NCI-H226 (cell line): ENCODE measurements around the gene BABAM1.

Experiments
- DNase-seq: peaks from one replicate; pipeline ENCODE4 v3.0.0-alpha.2; 2015

The BABAM1 gene

DNA sequence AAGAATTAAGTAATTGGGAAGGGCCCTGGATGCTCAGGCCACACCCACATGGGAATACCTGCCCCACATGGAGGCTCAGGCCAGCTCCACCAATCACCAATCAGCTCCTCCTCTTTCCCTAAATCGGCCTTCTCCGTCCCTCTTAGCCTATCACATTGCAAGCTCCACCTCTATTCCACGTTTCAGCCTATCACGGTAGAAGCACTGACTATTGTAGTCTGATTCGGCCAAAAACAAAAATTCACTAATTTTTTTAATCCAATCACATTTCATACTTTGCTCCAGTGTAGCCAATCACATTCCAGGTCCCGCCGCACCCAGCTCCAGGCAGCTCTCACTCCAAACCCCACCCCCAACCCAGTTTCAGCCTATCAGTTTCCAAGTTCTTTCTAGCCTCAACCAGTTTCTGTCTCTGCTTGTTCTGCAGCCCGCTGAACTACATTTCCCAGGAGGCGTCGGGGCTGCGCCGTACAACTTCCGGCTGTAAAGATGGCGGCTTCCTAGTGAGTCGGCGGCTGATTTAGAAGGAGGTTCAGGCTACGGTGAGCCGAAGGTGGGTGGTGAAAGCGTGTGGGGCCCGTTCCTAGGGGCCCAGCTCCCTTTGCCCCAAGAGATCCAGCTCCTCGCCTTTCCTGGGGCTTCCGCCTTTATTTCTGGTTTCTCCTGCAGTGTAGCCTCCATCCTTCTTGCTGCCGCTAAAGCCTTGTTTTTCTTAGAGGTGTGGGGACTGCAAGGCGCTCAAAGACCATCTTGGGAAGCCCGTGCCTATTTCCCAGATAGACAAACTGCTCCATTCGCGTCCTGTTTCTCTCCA is at the start of gene BABAM1:
Gene BABAM1 (plus strand): TSS at position 469 of the 814 bp plus-strand sequence. CDS start 1,364 bp downstream, outside the sequence.
- peak; percentile 98 for DNase-seq

DNA sequence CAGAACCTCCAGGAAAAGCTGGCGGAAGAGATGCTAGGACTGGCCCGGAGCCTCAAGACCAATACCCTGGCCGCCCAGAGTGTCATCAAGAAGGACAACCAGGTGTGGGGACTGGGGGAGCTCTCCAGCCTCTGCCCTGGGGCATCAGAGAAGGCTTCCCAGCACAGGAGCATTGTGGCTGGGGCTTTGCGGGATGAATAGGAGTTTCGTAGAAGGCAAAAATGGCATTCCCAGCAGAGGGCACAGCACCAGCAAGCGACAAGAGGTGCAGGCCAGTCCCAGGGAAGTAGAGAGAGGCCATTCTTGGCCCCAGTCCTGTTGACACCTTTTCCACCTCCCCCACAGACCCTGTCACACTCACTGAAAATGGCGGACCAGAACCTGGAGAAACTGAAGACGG is 48.0 kb upstream of the BABAM1 start:
- no peak for DNase-seq

DNA sequence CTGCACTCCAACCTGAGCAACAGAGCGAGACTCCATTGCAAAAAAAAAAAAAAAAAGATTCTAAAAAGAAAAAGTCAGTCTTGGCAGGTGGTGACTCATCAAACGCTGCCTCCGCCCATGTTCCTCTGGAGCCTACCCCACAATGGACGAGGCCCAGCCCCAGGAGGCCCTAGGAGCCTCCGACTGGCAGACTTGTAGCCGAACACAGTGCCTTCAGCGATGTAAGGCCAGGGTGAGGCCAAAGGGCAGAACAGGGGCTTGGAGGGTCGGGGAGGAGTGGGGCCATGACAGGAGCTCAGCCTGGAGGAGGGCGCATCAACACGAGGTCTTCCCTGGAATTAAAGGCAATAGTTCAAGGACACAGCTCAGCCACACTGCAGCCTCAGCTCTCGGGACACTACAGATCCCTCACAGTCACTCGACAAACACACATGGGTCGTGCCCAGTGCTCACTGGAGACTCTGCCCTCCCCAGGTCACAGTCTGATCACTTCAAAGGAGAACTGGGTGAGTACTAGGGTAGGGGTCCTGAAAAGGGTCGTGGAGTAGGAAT is 47.0 kb upstream of the BABAM1 start:
- peak; percentile 68 for DNase-seq

DNA sequence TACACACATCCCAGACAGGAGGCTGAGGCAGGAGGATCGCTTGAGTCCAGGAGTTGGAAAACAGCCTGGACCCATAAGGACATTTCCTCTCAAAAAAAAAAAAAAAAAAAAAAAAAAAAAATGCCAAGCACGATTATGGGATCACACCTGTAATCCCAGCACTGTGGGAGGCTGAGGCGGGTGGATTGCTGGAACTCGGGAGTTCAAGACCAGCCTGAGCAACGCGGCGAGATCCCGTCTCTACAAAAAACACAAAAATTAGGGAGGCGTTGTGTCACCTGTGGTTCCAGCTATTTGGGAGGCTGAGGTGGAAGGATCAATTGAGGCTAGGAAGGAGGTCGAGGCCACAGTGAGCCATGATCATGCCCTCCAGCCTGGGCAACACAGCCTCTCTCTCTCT is 42.2 kb upstream of the BABAM1 start:
- DNase-seq: no peak

DNA sequence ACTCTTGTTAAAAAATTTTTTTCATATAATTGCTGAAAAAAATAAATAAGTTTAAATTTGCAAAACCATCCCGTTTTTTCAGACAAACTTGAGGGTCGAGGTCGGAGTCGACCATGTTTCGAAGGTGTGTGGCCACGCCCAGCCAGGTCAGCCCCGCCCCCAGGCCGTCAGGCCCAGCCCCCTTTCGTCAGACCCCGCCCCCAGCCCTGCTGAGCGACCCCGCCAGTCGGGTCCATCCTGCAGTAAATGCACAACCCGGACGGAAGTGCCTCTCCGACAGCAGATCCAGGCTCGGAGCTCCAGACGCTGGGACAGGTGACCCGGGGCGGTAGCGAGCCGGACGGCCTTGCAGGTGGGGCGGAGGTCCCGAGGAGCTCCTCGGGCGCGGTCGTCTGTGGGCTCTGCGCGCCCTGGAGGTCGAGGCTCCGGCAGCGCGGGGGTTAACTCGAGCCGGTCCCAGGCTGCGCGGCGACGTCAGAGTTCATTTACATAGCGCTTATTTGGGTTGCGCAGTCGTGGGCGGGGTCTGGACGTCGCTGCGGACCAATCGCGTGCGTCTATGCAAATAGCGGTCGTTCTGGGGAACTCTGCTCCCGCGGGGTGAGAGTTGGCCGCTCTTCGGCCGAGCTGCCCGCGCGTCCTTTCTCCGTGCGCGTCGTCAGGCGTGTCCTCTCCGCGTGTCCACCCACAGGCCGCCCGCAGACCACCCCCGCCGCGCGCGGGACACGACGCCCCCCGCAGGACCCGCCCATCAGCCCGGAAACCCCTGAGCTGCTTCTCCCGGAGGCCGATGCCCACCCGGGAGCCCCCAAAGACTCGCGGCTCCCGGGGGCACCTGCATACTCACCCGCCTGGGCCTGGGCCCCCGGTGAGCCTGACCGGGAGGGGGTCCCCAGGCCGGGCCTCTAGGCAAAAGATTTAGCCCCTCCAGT is 41.0 kb upstream of the BABAM1 start, which contains the start of gene OCEL1:
Gene OCEL1 (plus strand): TSS at position 225 of the 932 bp plus-strand sequence. CDS start 22 bp downstream, at position 247.
- peak; percentile 95 for DNase-seq

DNA sequence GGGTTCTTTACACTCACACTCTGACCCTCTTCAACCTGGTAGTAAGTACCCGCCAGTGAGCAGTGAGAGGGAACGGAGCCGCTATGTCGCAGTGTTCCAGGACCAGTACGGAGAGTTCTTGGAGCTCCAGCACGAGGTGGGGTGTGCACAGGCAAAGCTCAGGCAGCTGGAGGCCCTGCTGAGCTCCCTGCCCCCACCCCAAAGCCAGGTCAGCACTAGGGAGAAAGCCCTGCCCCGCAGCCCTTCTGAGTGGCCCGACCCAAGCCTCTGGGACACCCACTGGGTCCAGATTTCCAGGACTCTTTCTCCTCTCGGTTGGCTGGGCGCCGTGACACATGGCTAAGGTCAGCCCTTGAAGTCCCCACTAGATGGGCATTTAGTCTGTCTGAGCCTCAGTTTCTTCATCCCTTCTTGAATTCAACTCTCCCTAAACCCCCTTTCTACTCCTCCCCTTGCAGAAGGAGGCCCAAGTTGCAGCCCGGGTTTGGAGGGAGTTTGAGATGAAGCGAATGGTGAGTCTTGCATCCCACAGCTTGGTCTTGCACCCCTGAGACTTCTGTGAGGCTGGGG is 39.4 kb upstream of the BABAM1 start:
- DNase-seq: no peak

DNA sequence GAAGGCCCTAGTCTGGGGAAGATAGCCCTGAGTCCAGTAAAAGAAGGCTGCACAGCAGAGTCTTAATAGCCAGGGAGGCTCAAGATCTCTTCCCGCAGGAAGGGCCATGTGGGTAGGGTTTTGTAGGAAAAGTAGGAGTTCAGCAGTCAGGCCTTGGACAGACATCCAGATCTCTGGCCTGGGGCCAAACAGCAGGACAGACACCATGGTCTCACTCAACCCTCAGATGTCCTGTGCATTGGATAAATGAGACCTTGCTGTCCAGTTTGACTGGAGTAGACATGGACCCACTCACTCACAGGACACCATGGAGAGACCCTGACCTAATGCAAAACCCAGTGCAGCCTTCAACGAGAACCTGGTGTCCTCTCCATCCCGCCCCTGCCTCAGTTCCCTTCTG is 37.4 kb upstream of the BABAM1 start:
- DNase-seq: no peak

DNA sequence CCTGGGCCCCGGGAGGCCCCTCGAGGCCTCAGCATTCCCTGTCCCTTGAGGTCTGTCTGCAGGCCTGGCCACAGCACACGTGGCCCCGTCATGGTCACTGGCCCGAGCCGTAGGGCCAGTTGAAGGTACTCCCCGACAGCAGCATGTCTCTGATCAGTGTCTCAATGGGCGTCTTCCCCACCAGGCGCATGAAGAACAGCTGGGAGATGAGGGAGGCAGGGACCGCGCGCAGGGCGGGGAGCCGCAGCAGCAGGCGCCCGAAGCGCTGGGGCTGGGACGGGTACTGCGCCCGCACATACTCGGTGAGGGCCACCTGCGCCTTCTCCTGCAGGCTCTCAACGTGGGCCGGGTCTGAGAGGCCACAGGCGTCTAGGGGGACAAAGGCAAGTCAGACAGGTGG is 35.0 kb upstream of the BABAM1 start:
- no peak for DNase-seq

DNA sequence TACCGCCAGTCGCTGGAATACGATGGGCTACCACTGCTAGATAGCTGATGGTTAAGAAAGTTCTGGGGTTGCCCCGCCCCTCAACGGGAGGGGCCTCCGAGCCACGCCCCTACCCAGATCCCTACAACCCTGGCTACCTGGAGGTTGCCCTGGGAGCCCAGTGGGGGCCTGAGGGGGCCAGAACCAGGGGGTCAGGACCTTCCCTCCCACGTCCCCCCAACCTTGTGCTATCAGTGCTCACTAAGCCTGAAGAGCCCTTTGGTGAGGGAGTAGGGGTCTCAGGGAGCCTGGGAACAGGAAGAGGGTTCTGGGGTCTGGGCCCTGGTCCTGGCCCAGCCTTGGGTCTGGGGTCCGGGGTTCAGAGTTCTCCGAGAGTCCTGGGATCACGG is 32.3 kb upstream of the BABAM1 start:
- peak; percentile 54 for DNase-seq

DNA sequence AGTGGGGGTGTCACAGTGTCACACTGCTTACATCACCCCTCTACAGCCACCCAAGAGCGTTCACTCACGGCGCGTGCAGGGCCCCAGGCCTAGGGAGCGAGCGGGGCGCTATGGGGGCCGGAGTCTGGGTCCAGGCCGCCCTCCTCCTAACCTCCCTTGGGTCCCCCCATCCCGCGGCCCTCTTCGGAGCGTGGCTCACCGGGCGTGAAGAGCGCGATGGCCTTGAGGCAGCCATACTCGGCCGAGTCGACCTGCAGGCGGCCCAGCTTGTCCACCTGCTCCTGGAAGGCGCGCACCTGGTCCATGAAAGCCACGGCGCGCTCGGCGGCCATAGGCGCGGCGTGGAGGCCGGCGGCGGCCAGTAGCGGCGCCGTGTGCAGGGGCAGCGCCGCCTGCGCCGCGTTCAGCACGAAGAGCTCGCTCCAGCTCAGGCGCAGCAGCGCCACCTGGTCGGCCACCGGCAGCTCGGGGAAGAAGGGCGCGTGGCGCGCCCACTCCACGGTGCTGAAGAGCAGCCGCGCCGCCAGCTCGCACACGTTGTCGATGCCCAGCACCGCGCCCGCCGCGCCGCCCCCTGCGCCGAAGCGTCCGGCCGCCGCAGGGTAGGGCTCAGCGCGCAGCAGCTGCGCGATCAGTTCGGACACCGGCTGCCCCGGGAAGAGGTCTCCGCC is 31.8 kb upstream of the BABAM1 start:
- peak; percentile 81 for DNase-seq

DNA sequence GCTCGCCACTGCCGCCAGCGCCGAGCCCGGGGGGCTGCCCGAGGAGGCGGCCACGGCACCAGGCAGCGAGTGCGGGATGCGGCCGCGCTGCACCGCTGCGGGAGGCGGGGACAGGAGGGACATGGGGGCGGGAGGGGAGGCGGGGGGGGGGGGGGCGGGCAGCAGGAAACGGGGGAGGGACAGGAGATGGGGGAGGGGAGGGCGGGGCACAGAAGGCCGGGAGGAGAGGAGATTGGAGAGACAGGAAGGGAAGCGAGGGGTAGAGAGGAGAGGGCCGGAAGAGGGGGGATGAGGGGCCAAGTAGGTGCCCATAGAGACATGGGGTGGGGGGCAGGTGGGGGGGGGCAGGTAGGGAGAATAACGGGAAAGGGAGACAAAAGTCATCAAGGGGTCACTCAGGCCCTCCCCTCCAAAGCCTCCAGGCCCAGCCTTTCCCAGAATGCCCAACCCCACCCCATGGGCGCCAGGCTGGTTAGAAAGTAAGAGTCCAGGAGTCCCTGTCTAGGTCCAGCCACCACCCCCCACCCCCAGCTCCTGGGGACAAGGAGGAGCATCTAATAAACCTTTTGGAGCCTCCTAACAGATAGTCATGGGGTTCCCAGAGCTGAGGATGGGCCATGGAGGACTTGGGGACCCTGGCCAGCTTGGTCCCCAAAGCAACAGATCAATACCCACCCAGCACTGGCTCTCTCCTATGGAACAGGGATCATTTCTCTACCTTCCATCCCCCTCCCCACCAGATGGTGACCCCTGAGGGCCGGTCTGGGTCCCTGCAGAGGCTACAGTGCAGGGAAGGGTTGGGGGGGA is 31.1 kb upstream of the BABAM1 start:
- peak; percentile 41 for DNase-seq

DNA sequence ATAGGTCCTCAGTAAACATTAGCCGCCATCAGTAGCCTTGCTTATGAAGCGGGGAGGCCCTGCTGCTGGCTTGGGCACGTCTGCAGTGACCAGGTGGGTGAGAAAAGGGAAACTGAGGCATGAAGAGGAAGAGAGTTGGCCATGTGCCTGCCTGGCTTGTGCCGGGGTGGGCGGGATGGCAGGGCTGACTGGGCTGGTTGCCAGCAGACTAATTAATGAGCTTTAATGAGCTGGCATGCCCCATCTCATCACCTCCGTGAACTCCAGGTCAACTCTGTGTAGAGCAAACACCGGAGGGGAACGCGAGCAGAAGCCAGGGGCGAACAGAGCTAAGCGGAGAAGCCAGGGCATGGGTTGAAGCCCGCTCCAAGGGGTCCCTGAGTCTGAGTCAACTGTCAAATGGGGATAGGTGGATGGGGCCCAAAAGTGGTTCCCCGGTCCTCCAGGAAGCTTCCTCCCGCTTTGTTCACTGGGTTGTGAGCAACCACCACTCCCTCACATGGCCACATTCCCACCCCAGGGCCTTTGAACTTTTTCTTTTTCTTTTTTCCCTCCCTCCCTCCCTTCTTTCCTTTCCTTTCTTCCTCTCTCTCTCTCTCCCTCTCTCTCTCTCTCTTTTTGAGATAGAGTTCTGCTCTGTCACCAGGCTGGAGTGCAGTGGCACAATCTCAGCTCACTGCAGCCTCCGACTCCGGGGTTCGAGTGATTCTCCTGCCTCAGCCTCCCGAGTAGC is 30.3 kb upstream of the BABAM1 start:
- no peak for DNase-seq

DNA sequence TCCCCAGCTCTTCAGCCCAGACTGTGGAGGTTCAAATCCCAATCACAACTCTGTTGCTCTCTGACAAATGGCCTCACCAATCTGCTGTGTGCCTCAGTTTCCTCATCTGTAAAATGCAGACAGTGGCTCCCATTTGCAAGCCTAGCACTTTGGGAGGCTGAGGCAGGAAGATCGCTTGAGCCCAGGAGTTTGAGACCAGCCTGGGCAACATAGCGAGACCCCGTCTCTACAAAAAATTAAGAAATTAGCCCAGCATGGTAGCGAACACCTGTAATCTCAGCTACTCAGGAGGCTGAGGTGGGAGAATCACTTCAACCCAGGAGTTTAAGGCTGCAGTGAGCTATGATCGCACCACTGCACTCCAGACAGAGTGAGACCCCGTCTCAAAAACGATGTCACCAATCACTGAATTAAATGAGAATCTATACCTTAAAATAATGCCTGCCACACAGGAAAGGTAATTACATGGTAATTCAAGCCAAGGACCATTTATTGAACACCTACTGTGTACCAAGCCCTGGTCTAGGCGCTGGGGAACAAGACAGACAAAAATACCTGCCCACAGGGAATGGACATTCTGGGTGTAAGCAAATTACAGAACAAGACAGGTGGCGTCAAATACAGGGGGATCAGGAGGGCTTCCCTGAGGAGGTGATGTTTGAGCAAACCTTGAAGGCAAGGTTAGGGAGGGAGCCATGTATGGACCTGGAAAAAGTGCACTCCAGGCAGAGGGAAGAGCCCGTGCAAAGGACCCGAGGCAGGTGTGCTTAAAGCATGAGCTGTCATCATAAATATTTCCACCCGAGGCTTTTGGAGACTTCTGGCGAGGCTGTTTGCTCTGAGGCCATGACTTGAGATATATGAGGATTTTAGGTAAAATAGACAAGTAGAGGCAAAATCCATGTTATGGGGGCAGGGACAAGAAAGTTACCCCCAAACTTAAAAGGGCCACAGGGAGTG is 29.2 kb upstream of the BABAM1 start:
- no peak for DNase-seq

DNA sequence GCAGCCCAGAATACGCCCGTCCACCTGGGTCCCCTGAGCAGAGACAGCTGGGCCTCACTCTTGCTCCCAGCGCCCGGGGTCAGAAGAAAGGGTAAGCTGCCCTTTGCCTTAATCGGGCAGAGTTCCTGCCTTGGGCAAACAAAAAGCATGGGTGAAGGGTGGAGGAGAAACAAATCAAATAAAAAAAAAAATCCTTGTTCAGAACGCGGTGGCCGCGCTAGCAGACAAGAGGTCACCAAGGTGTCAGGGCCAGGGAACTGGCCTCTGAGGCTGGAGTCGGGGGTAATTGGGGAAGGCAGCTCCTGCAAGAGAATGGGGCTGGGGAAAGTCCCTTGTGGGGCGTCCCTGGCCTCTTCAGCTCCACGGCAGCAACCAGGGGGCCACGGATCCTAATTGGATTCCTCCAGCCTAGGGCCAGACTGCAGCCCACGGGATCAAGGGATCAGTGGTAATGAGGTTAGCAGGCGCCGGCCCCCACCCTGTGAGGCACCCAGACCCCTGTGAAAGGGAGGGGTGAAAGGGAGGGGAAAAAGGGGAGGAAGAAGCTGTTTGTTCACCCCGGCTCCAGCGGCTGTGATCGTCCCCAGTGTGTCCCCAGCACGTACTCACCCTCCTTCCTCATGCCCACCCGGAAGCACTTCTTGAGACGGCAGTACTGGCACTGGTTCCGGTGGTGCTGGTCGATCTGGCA is 27.0 kb upstream of the BABAM1 start:
- no peak for DNase-seq

DNA sequence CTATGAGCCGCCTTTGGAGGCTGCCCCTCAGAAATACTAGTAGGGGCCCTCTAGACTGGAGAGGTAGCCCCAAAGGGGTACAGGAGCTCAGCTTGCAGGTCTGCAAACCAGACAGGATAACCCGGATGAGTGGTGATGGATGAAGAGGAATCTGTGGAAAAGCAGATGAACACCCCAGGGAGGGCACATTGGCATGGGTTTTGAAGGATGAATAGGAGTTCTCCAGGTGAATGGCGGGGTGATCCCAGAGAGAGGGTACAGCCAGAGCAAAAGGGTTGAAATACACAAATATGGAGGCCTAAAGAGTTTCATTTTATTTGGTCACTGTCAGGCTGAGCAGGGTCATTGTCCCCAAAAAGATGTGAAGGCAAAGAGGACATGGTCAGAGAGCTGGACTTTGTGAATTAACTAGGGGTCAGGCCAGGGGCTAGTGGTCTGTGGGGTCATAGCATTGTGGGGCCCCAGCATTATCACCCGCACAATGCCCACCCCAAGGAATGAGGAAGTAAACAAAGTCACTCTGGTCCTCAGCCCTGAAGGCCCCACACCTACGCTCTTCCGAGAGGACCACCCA is 26.3 kb upstream of the BABAM1 start:
- no peak for DNase-seq

DNA sequence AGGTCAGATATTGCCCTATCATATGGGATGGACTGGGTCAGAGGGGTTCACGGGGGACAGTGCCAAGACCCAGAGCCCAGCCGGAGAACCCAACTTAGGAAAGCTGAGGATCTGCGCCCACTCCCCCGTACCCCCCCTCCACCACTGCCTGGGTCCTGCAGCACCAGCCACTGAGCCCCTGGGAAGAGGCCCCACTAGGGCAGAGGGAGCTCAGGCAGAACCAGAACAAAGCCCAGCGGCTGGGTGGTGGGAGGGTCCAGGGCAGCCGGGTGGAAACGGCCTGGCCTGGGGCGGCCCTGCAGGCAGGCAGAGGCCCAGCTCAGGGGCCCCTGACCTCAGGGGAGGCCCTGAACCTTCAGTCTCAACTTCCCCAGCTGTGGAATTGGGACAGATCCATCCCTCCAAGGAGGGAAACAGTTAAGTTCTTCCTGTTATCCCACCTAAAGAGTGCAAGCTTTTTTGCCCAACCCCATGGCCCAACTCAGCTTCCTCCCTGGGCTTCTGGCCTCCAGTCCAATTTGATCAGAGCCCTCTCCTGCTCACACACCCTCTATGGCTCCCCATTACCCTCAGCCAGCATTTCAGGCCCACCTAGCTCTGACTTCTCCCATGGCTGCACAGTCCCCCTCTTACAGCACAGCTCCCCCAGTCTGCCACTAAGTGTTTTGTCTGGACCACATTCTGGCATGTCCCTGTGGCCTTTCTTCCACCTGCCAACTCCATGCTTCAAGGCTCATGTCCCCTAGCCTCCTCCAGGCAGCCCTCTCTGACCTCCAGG is 24.6 kb upstream of the BABAM1 start:
- no peak for DNase-seq

DNA sequence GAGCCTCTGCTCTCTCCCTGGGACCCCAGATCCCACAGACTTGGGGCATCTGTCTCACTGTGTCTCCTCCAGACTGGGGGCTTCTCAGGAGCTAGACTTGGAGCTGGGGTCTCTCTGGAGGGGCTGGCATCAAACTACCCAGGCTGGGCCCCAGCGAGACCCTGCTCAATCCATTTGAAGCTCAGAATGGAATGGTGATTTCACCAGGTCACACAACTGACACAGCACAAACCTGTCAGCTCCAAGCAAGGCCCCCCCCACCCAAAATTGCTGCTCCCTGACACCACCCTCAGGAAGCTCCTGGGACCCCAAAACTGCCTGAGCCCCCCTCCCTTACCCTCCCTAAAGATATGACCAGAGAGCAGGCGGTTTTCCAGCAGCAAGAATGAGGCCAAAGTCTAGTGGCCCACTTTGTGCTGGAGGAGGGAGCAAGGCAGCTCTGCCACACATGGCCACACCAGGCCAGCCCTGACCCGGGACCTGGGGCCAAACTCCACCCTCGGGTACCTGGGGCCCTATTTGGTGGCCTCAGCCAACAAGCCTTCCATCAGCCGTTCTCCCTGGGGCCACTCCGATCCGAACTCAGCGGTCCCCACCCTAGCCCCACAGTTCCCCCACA is 23.9 kb upstream of the BABAM1 start:
- no peak for DNase-seq
